ENCODE results near the gene BCR.
"Not testable (repeated sequence)": the region's sequence is repeated elsewhere in the genome, so short reads cannot be mapped to it uniquely, and the experiment has no call there.

The BCR gene

DNA sequence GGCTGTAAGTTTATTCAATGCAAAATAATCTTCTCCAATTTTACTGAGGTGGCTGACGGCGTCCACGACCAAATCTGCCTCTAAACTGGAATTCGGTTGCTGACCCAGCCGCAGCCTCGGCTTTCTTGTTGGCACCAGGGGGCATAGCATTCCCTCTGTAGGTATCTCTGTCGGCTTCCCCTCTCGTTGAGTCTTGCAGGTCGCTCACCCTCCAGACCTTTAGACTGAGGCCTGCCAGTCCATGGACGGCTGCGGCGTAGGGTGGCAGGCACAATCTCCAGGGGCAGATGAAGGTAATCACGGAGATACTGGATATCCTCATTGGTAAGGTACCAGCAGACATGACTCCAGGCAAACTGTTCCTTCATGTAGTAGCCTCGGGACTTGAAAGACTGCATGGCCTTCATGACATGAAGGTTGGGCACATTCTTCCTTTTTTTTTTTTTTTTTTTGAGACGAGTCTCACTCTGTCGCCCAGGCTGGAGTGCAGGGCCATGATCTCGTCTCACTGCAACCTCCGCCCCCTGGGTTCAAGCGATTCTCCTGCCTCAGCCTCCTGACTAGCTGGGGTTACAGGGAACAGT is 142.3 kb downstream of the BCR start:
- DNase-seq (ENCODE audit: low read depth): not testable (repeated sequence)

DNA sequence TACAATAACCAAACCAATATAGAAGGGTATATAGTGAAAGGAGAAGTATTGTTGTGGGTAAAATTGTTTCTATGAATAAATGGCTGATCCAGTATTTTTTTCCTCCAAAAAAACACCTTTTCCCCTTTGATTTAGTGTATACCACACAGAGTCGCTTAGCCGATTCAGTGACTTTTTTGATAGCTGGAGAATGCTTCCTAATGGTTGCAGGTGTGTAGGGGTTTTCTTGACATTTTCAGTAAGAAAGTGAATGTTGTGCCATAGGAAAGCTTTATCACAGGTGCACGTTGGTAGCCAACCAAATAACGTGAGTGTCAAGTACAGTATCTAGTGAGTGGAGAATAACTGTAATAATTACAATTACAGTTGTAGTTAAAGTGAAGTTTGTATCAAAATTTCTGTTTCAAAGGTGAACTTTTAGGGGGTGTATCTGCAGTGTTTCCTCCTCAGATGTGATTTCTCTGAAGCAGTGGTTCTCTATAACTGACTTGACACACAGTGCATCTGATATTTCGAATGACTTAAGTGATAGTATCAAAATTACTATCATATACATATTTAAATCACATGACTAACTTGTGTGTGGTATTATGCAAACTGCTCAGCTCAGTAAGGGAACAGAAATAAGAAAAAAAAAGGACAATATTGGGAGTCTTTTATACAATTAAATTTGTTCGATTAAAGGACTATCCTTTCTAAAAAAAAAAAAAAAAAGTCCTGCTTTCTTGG is 143.8 kb downstream of the BCR start:
- not testable (repeated sequence) for DNase-seq (ENCODE audit: low read depth)

DNA sequence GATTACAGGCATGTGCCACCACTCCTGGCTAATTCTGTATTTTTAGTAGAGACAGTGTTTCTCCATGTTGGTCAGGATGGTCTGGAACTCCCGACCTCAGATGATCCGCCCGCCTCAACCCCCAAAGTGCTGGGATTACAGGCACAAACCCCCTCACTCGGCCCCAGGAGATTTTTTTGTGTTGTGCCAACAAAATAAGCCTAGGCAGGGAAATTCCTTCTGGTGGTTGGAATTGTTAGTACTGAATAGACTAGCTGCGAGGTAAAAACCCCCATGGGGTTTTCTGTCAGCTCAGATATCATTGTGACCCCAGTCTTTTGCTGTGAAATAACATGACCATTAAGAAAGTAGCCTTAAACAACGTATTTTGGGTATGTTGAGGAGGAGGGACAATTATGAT is 144.9 kb downstream of the BCR start:
- DNase-seq (ENCODE audit: low read depth): no peak

DNA sequence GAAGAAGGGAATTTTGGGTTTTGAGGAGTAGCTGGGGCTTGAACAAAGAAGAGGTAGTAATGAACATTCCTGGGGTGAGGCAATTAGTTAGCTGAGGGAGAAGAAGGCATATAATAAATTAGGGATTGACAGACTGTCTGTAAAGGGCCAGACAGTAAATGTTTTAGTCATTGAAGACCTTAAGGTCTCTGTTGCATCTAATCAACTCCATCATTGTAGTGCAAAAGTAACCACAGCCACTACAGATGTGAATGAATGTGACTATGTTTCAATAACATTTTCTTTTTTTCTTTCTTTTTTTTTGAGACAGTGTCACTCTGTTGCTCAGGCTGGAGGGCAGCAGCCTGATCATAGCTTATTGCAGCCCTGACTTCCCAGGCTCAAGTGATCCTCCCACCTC is 153.5 kb downstream of the BCR start:
- DNase-seq (ENCODE audit: low read depth): not testable (repeated sequence)

DNA sequence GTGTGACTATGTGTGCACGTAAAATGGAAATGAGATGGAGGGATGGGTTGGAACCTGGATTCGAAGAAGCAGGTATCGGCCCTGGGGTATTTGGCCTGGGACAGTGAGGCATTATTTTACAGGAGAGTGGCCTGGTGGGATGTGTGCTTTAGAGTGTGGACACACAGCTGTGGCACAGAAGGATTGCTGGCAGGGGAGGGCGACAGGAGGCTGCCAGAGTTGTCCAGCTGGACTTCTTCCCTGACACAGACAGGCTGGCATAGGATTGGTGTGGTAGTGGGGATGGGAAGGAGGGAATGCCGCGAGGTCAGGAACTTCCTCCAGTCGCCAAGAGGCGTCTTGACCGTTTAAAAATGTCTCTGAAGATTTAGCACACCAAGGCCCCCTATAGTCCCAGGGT is 157.4 kb downstream of the BCR start:
- not testable (repeated sequence) for DNase-seq (ENCODE audit: low read depth)

DNA sequence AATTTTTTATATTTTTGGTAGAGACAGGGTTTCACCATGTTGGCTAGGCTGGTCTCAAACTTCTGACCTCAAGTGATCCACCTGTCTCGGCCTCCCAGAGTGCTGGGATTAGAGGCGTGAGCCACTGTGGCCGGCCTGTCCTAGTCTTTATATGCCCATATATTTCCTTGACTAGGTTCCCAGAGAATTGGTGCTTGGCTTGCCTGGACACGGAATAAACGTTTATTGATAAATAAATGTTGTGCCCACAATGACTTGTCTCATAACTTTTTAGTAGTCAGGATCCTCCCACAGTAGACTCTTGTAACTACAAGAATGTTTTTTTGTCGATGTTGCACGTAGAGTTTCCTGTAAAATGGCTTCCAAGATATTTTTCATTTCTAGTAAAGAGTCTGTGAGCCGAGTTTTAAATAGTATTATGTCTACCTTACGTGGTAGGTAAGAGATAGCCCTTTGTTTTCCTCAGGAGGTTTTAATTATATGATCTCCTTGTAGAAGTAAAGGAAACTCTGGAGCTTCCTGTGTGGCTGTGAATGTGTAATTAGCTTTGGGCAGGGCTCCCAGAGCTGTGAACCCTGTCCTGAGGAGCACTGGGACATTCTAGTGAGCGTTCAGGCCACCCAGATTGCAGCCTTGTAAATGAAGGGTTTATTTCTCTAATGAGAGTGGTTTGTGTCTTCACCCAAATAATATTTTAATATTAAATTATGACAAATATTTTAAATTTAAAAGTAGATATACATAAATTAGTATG is 161.8 kb downstream of the BCR start:
- DNase-seq (ENCODE audit: low read depth): not testable (repeated sequence)

DNA sequence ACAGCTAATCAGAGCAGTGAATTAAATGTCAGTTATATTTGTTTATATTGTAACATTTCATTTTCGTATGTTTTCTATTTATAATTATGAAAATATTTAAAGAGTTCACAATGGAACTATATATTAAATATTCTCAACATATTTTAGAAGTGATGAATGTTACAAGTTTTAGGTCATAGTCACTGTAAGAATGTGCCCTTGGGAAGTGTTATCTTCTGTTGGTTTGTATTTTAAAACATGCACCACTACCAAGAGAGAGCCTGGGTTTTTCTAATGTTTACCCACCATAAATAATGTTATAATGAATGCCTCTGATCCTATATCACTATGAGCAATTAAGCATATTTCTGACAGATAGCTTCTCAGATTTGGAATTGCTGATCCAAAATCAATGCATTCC is 171.0 kb downstream of the BCR start:
- no peak for DNase-seq (ENCODE audit: low read depth)

DNA sequence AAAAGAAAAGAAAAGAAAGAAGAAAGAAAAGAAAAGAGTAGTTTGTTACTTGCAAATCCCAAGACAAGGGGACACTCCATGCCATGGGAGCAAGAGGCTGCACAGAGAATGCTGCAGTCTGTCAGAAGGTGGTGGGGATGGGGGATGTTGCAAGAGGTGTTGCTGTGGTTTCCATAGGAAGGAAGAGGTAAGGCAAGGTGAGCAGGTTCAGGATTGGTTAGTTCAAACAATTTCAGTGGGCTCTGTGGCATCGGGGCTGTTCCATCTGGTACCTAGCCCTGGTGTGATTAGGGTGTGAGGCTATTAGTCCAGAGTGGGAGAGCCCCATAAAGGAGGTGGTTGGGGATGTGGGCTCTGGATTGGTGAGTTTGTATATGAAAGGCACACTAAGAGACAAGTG is 172.7 kb downstream of the BCR start:
- DNase-seq (ENCODE audit: low read depth): no peak

DNA sequence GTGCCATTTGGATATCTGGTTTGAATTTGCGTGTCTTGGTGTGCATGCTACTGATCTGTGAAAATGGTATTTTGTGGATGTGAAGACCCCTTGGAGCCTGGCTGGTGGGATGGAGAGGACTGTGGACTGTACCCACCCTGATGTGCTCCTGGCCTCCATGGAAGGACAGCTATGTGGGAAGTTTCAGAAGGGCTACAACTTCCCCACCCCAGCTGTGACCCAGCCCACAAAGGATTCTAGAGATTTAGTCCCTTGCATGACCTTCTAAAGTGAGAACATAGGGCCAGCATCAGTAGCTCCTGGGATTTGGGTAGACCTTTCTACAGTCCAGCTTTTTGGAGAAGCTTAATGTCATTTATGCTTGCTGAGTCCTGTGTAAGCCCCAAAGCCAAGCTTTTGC is 173.4 kb downstream of the BCR start:
- no peak for DNase-seq (ENCODE audit: low read depth)

DNA sequence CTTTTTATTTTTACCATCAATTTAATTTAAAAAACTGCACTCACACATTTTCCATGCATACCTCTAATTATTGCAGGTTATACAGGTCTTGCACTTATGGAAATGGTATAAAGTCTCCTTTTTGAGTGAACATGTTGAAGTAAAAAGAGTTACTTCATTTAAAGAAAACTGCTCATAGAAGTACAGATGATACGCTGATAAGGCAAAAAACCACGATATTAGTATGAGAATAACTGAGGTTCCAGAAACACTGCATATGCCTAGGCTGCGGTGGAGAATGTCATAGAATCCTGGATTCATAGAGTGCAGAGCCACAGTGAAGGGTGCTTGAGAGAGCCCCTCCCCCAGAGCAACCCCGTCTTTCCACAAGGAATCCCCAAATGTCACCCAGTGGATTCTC is 175.8 kb downstream of the BCR start:
- no peak for DNase-seq (ENCODE audit: low read depth)

DNA sequence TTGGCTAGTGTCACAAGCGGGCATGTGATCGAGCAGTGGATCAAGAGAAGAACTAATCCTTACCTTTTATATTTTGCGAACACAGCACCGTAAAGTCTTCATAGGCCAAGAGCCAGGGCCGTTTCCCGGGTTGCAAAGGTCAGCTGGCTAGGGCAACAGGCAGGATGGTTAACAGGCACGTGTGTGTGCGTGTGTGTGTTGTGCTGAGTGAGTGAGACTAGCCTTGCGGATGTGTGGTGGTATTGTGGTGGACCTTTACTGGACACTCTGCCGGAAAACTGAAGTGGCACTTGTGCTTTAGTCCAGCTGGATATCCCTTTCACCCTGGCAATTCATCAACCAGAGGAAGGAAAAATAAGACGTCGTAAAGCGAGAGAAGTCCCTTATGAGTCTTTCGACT is 176.7 kb downstream of the BCR start:
- no peak for DNase-seq (ENCODE audit: low read depth)

DNA sequence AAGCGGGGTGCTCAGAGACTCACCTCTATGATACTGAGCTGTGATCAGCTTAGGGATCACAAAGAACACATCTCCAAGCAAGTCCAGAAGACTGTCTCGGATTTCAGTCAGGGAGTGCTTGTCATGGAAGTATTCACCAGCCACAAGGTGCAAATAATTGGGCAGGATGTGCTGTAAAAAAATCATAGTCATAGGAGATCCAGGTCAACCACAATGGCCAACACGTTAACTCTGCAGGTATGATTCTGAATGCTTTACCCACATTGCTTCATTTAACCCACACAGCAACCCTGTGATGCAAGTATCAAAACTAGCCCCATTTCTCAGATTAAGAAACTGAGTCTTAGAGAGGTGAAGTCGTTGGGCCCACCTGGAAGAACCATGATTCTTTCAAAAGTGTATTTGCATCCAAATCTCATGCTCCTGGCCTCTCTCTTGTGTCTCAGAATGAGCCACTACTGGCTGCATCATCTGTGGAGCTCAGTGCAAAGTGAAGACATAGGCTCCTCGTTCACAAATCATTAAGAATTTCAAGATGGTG is 179.3 kb downstream of the BCR start:
- DNase-seq (ENCODE audit: low read depth): no peak

DNA sequence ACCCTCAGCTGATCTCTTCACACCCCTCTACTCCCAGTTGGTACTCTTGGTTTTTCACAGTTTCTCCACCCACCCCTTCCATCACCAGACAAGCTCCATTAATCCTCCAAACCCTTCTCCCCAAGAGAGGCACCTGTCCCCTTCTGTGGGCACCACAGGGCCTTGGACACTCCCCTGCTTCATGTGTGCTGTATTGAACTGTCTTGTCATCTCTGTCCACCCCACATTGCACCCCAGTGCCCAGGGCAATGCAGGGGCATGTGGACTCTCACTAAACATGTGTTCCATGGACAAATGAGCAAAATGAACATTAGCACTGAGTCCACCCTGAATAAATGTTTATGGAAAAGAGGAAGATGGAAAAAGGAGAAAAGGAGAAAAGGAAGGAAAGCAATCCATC is 181.4 kb downstream of the BCR start:
- DNase-seq (ENCODE audit: low read depth): no peak

DNA sequence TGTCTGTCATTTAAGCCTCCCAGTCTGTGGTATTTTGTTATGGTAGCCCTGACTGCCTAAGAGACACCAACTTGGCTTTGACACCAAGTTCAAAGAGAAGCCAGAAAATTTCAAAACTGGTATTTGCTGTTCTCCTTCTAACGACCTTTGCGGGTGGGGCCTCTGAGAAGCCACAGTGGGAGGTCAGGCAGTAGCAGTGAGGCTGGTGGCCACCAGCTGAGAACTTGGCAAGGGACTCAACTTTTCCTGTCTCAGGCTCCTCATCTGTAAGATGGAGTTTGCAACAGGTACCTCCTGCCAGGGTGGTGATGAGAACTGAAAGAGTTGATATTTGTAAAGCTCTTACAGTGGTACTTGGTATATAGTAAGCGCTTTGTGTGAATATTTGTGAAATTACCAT is 183.4 kb downstream of the BCR start:
- DNase-seq (ENCODE audit: low read depth): no peak

DNA sequence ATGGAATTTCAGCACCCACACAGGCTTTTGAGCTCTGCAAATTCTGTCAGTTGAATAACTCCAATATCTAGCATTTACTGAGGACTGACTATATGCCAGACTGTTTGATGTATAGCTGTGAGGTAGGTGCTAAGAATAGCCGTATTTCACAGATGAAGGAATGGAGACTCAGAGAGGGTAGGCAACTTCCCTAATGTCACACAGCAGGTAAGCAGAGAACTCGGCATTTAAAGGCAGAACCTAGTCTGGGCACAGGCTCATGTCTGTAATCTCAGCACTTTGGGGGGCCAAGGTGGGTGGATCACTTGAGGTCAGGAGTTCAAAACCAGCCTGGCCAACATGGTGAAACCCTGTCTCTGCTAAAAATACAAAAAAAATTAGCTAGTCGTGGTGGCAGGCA is 184.1 kb downstream of the BCR start:
- DNase-seq (ENCODE audit: low read depth): no peak

DNA sequence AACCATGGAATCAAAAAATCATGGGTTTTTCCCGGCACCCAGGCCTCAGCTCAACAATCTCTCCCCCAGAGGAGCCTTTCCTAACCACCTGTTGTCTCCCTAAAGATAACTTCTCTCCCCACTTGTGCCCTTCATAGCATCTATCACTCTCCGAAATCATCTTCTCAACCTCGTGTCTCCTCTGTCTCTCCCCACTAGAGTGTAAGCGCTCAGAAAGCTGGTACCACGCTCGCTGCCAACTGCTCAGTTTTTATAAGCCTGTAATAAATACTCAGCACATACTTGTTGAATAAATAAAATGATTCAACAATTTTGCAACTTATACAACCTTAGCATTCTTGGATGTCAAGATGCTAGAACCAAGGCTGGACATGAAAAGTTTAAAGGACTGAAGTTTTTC is 185.2 kb downstream of the BCR start:
- no peak for DNase-seq (ENCODE audit: low read depth)

DNA sequence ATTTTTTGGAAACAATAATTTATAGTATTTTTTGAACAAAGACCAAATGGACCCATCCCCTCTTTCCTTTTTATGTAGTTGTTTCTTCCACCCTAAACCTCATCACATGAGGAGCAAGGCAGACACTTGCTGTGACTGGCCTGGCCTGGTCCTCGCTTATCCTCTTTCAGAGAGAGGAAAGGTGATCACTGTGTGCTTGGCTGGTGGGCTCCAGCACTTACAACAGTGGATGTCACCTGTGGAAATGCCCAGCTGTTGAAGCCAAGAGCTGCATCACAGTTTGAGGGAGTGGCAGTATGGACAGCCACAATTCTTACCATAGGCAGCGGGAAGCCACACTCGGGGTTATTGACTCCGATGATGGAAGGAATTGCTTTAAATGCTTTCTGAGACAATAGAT is 185.7 kb downstream of the BCR start:
- no peak for DNase-seq (ENCODE audit: low read depth)

DNA sequence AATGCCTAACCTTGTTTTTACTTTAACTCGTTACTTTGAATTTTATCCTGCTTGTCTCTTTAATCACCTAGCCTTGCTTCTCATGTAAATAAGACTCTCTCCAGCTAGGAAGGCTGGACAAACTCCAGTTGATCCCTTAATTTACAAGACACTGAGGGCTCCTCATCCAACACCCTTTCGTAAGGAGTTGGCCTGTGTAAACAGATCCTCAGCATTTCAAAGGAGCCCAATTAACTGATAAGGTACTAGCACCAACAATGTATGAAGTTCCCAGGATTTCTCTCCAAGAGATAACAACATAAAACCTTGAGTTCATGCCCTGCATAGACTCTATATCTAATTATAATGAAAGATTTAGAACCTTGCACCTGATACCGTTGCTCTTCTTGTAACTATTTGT is 186.9 kb downstream of the BCR start:
- not testable (repeated sequence) for DNase-seq (ENCODE audit: low read depth)

All from stimulated activated CD8-positive, alpha-beta memory T cell treated with anti-CD3 and anti-CD28 coated beads, Interleukin-4, amount 100 ng/mL, for 24 hours (primary cell).